ENCODE measurements around the gene ALG6. TPM values are rescaled to one million over a fixed set of nuclear protein-coding genes. Genes with fewer than 3 reads are reported as not detected.

Gene ALG6
- total and polyA plus RNA-seq, 2 experiments from 2014 or later = 8.4 to 14.3 TPM

DNA sequence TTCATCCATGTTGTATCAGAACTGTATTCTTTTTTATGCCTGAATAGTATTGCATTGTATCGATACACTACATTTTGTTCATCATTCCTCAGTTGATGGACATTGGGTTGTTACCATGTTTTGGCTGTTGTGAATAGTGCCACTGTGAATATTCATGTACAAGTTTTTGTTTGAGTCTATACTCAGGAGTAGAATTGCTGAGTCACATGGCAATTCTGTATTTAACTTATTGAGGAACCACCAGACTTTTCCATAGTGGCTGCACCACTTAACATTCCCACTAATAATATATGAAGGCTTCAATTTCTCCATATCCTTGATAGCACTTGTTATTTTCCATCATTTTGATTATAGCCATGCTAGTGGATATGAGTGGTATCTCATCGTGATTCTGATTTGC lies 56.2 kb downstream of the ALG6 start:
- in situ Hi-C loops (cut with MboI) = no loop called here
- Histone ChIP-seq H3K79me2 (ENCODE audit: insufficient read depth) (no peaks in the 10 kb centered on the region), H4K20me1 (ENCODE audit: insufficient read depth) (no peaks in the 10 kb centered on the region), H3K27ac (no peak overlapping the region), H2AFZ (no peak overlapping the region), H3K9me2 (ENCODE audit: insufficient read depth) (no peaks in the 10 kb centered on the region), H3K36me3 (ENCODE audit: low read depth) (no peaks in the 10 kb centered on the region), H3F3A (ENCODE audit: insufficient read depth) (no peaks in the 10 kb centered on the region), H3K9ac (no peak overlapping the region), H3K4me2 (ENCODE audit: unreplicated experiment) (no peak overlapping the region), H3K9me3 (ENCODE audit: low read depth) (no peaks in the 10 kb centered on the region), H3K27me3 (replicated peaks; ENCODE audit: insufficient read depth) (no peaks in the 10 kb centered on the region), H3K4me1 (ENCODE audit: insufficient read depth) (no peaks in the 10 kb centered on the region), H3K4me3 (no peak overlapping the region)
- no peak for DNase-seq
- TF ChIP-seq EZH2phosphoT487 (IDR thresholded peaks at IDR 0.05; ENCODE audit: insufficient read depth, low read depth) = no peak
- no peak for TF ChIP-seq EZH2 (IDR thresholded peaks at IDR 0.05; ENCODE audit: insufficient read depth, poor library complexity, severe bottlenecking)
- WGBS, 2 experiments (ENCODE audit: low coverage in 1 of 2, low lambda C conversion rate in 2 of 2, missing lambda C conversion rate in 2 of 2) = 98 to 100% methylated on average over 2 of the region's 2 CpGs

DNA sequence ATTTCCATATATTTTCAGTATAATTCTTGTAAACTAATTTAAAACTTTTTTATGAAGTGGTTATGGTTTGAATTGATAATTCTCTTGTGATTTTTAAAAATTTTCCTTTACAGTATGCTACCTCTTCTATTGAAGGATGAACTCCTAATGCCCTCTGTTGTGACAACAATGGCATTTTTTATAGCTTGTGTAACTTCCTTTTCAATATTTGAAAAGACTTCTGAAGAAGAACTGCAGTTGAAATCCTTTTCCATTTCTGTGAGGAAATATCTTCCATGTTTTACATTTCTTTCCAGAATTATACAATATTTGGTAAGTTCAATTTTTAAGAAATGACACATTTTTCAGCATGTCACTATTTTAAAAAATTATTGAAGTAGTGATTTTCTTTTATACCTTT lies 61.4 kb downstream of the ALG6 start:
- H3K9me2 ChIP-seq (ENCODE audit: insufficient read depth) = no peaks in the 10 kb centered on the region
- no peaks in the 10 kb centered on the region for H4K20me1 ChIP-seq (ENCODE audit: insufficient read depth)
- peaks cover 11% of the 10 kb centered on the region for H3K36me3 ChIP-seq (ENCODE audit: low read depth)
- H2AFZ ChIP-seq = no peak overlapping the region
- H3K27ac ChIP-seq = no peak overlapping the region
- no peak overlapping the region for H3K4me2 ChIP-seq (ENCODE audit: unreplicated experiment)
- in situ Hi-C loops (cut with MboI) = no loop called here
- TF ChIP-seq EZH2 (IDR thresholded peaks at IDR 0.05; ENCODE audit: insufficient read depth, poor library complexity, severe bottlenecking) (no peak), EZH2phosphoT487 (IDR thresholded peaks at IDR 0.05; ENCODE audit: insufficient read depth, low read depth) (no peak)
- H3K79me2 ChIP-seq (ENCODE audit: insufficient read depth) = no peaks in the 10 kb centered on the region
- peak; percentile 2 for DNase-seq
- H3K9me3 ChIP-seq (ENCODE audit: low read depth) = no peaks in the 10 kb centered on the region
- H3K4me1 ChIP-seq (ENCODE audit: insufficient read depth) = no peaks in the 10 kb centered on the region
- no peak overlapping the region for H3K9ac ChIP-seq
- no peaks in the 10 kb centered on the region for H3F3A ChIP-seq (ENCODE audit: insufficient read depth)
- no peak overlapping the region for H3K4me3 ChIP-seq
- no peaks in the 10 kb centered on the region for H3K27me3 ChIP-seq (replicated peaks; ENCODE audit: insufficient read depth)

DNA sequence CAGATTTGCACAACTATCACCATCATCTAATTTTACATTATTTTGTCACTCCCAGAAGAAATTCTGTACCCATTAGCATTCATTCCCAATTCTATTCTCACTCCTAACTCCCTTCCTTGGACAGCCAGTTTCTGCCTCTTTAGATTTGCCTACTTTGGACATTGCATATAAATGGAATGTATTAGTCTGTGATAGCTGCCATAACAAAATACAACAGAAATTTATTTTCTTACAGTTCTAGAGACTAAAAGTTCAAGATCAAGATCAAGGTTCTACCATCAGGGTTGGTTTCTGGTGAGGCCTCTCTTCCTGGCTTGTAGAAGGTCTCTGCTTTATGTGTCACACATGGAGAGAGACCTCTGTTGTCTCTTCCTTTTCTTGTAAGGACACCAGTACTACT lies 61.9 kb downstream of the ALG6 start:
- Histone ChIP-seq H3K27me3 (replicated peaks; ENCODE audit: insufficient read depth) (no peaks in the 10 kb centered on the region), H3K9me2 (ENCODE audit: insufficient read depth) (no peaks in the 10 kb centered on the region), H3K9ac (no peak overlapping the region), H3F3A (ENCODE audit: insufficient read depth) (no peaks in the 10 kb centered on the region), H3K36me3 (ENCODE audit: low read depth) (peaks cover 11% of the 10 kb centered on the region), H3K79me2 (ENCODE audit: insufficient read depth) (no peaks in the 10 kb centered on the region), H3K4me2 (ENCODE audit: unreplicated experiment) (no peak overlapping the region), H3K4me1 (ENCODE audit: insufficient read depth) (no peaks in the 10 kb centered on the region), H3K4me3 (no peak overlapping the region), H4K20me1 (ENCODE audit: insufficient read depth) (no peaks in the 10 kb centered on the region), H3K27ac (no peak overlapping the region), H2AFZ (no peak overlapping the region), H3K9me3 (ENCODE audit: low read depth) (no peaks in the 10 kb centered on the region)
- in situ Hi-C loops (cut with MboI) = no loop called here
- TF ChIP-seq EZH2phosphoT487 (IDR thresholded peaks at IDR 0.05; ENCODE audit: insufficient read depth, low read depth) (no peak), EZH2 (IDR thresholded peaks at IDR 0.05; ENCODE audit: insufficient read depth, poor library complexity, severe bottlenecking) (no peak)
- no peak for DNase-seq

DNA sequence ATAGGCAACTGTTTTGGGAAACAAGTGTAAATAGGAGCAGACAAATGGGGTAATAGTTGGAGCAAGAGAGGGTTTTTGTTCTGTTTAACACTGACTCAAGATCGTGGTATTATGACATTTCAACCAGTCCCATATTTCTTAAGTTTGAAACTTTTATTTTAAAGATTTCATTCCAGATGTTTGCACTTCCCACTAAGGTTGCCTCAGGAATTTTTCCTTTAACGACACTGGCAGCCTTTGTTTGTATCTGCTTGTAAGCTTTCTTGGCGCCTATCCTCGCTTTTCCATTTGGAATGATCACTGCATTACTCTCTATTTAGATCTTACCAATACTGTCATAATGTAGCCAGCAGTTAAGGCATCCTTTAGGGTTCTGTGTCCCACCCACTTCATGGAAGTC lies 67.7 kb downstream of the ALG6 start:
- Histone ChIP-seq H3K9me2 (ENCODE audit: insufficient read depth) (no peaks in the 10 kb centered on the region), H3K36me3 (ENCODE audit: low read depth) (peaks cover 8% of the 10 kb centered on the region; the same call in 1 of the 2 replicates), H3K27me3 (replicated peaks; ENCODE audit: insufficient read depth) (no peaks in the 10 kb centered on the region), H3K79me2 (ENCODE audit: insufficient read depth) (no peaks in the 10 kb centered on the region), H3K9me3 (ENCODE audit: low read depth) (no peaks in the 10 kb centered on the region), H3K9ac (no peak overlapping the region), H3K4me2 (ENCODE audit: unreplicated experiment) (no peak overlapping the region), H2AFZ (no peak overlapping the region), H3K4me3 (no peak overlapping the region), H3F3A (ENCODE audit: insufficient read depth) (no peaks in the 10 kb centered on the region), H3K4me1 (ENCODE audit: insufficient read depth) (no peaks in the 10 kb centered on the region), H4K20me1 (ENCODE audit: insufficient read depth) (no peaks in the 10 kb centered on the region), H3K27ac (no peak overlapping the region)
- in situ Hi-C loops (cut with MboI) = no loop called here
- DNase-seq = peak; percentile 4
- 54 to 60% methylated on average over 4 of the region's 4 CpGs for WGBS, 2 experiments (ENCODE audit: low coverage in 1 of 2, low lambda C conversion rate in 2 of 2, missing lambda C conversion rate in 2 of 2)
- TF ChIP-seq EZH2phosphoT487 (IDR thresholded peaks at IDR 0.05; ENCODE audit: insufficient read depth, low read depth) = no peak
- no peak for TF ChIP-seq EZH2 (IDR thresholded peaks at IDR 0.05; ENCODE audit: insufficient read depth, poor library complexity, severe bottlenecking)

DNA sequence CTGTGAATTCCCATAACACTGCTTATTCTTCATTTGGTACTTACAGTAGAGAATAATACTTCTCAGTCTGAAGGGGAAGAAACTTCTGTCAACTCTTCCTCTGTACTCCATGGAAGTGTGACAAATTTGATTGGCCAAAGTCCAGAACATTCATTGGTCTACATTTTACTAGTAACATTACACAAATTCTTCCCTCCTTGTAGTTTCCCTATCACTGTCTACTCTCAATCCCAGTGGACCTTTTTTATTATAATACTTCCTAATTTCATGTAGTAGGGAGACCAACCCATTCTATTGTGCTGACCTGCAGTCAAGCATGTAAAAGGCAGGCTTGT lies 74.7 kb downstream of the ALG6 start:
- TF ChIP-seq EZH2 (IDR thresholded peaks at IDR 0.05; ENCODE audit: insufficient read depth, poor library complexity, severe bottlenecking) (no peak), EZH2phosphoT487 (IDR thresholded peaks at IDR 0.05; ENCODE audit: insufficient read depth, low read depth) (no peak)
- Histone ChIP-seq H3K27me3 (replicated peaks; ENCODE audit: insufficient read depth) (no peaks in the 10 kb centered on the region), H3K79me2 (ENCODE audit: insufficient read depth) (no peaks in the 10 kb centered on the region), H2AFZ (no peak overlapping the region), H3F3A (ENCODE audit: insufficient read depth) (no peaks in the 10 kb centered on the region), H4K20me1 (ENCODE audit: insufficient read depth) (no peaks in the 10 kb centered on the region), H3K4me3 (no peak overlapping the region), H3K36me3 (ENCODE audit: low read depth) (no peaks in the 10 kb centered on the region), H3K4me2 (ENCODE audit: unreplicated experiment) (no peak overlapping the region), H3K9ac (no peak overlapping the region), H3K4me1 (ENCODE audit: insufficient read depth) (0 out of 2 replicates have a peak, but pooled peaks cover 3% of the 10 kb centered on the region), H3K9me2 (ENCODE audit: insufficient read depth) (no peaks in the 10 kb centered on the region), H3K27ac (no peak overlapping the region), H3K9me3 (ENCODE audit: low read depth) (no peaks in the 10 kb centered on the region)
- peak; percentile 23 for DNase-seq
- in situ Hi-C loops (cut with MboI) = no loop called here
